Measurements from ENCODE around the gene CXCR1.
A peak's percentile ranks its signal among the peaks of the same experiment; 100 is the strongest.
"Not testable (repeated sequence)": the region's sequence is repeated elsewhere in the genome, so short reads cannot be mapped to it uniquely, and the experiment has no call there.

CXCR1 gene

DNA sequence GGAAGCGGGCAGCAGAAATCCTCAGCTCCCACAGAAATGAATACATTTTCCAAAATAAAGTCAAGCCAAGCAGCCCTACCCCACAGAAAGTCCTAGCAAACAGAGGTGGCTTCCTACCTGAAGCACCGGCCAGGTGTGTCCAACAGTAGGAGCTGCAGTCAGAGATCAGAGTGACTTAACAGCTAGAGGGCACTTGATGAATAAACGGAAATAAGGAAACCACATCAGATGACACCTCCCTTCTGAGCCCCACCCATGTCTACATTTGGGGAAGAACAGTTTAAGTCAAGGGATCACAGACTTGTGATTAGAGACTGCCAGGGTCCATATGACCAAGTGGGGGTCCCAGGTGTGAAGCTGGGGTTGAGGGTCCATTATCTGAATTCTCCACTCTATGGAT is at the start of gene CXCR1:
CXCR1 (minus strand) TSS at position 172 of the 400 bp plus-strand sequence. CDS start 1,751 bp downstream, outside the sequence.
- DNase-seq (ENCODE audit: low read depth), result no peak

DNA sequence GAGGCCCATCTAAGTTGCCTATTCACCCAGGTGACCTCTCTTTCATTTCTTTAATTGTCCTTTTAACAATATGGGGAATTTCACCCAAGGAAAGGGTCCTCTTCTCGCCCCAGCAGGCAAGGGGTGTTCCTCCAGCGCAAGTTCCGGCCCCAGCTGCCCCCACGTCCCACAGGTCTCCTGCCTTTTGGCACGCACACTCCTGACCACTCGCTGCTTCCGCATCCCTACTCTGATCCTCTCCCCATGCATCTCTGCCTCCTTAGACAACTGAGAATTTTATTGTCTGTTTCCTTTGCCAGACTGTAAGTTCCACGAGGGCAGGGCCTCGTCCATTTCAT is 49.5 kb upstream of the CXCR1 start:
- DNase-seq (ENCODE audit: low read depth), result no peak

DNA sequence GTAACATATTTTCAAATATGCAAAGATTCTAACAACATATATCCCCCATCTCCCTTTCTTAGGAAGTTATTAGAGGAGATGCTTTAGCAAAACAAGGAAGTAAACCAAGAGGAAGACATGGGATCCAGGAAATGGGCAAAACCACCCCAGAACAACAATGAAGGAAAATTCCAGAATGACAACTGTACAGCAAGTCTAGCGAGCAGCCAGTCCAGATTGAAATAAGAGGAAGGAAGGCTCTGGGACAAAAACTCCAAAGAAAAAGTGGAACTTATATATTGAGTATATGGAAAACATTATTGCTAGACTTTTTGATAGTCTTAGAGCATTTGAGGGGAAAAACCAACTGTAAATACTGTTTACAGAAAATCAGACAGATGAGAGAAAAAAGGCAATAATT is 47.4 kb upstream of the CXCR1 start:
- DNase-seq (ENCODE audit: low read depth), result no peak

DNA sequence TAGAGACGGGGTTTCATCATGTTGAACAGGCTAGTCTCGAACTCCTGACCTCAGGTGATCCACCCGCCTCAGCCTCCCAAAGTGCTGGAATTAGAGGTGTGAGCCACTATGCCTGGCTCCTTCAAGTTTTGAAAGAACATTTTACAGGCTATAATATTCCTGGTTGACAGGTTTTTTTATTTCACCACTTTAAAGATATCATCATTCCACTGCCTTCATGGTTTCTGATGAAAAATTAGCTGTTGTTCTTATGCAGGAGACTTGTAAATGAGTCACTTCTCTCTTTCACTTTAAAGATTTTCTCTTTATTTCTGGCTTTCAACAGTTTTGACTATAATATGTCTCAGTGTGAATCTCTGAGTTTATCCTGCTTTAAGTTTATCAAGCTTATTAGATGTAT is 42.3 kb upstream of the CXCR1 start:
- DNase-seq (ENCODE audit: low read depth), result no peak

DNA sequence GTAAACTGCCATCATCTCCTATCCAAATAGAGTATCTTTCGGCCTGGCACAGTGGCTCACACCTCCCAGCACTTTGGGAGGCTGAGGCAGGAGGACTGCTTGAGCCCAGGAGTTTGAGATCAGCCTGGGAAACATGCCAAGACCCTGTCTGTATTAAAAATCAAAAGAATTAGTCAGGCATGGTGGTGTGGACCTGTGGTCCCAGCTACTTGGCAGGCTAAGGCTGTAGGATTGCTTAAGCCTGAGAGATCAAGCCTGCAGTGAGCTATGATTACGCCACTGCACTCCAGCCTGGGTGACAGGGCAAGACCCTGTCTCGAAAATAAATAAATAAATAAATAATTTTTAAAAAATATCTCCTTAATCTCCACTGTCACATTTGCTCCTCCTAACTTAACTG is 35.5 kb upstream of the CXCR1 start:
- no peak for DNase-seq (ENCODE audit: low read depth)

DNA sequence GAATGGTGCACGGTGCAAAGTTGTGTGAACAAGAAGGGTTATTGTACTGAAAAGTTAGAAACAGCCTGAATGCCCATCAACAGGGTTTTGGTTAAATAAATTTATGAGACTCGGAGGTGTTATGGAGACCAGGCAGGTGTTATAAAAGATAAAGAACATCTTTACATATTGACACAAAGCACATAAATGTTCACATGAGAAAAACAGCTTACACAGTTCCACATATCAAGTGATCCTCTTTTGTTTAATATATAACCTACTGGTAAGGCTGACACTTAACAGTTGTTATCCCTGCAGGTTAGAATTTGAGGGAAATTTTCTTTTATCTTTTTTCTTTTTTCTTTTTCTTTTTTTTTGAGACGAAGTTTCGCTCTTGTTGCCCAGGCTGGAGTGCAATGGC is 30.2 kb upstream of the CXCR1 start:
- no peak for DNase-seq (ENCODE audit: low read depth)

DNA sequence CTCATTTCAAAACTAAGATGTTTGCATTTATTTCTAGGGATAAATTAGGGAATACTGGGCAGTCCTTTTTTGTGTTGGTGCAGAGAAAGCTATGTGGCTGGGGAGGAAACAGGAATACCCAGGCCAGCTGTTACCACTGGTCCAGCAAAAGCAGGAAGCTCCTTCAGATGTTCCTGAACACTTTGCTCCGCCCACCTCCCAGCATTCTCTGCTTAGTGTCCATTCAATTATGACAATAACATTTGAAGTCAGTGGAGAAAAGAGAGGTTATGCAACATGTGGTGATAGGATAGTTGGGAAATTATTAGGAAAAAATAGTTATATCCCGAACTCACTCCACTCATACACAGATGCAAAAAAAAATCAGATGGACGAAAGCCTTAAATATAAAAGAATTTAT is 28.1 kb upstream of the CXCR1 start:
- no peak for DNase-seq (ENCODE audit: low read depth)

DNA sequence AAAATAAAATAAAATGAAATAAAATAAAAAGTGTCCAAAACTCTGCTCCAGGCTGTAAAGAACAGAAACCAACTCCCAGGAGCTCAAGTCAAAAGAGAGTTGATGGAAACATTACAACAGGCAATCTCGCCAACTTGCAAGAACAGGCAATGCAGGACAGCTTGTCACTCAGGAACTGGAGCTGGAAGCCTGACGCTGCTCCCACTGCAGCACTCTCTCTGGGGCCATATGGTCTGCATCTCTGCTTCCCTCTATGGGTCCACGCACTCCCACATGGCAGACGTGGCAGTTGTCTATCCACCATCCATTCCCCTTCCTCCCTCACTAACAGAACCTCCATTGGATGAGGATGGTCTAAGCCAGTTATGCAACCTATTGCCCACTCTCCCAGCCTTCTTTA is 26.9 kb upstream of the CXCR1 start:
- DNase-seq (ENCODE audit: low read depth), result no peak

DNA sequence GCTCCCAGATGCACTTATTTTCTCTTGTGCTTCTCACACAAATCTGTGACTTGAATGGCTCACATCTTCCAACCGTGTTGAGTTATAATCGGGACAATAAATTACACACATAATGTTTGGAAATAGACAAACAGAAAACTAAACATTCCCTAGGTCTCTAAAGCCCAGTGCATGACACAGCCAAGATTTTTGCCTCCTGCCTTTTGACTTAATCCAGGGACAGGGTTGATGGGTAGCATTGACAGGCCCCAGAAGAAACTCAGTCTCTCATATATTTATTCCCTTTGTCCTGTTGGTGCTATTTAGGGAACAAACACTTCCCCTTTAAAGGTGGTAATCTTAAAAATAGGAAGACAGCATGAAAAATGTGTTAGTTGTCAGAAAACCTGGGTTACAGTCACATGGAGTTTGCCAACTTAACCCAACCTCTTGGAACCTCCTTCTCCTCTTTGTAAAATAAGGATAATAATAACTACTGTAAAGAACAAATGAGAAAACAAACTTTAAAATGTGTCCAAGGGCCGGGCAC is 26.2 kb upstream of the CXCR1 start:
- DNase-seq (ENCODE audit: low read depth), result no peak

DNA sequence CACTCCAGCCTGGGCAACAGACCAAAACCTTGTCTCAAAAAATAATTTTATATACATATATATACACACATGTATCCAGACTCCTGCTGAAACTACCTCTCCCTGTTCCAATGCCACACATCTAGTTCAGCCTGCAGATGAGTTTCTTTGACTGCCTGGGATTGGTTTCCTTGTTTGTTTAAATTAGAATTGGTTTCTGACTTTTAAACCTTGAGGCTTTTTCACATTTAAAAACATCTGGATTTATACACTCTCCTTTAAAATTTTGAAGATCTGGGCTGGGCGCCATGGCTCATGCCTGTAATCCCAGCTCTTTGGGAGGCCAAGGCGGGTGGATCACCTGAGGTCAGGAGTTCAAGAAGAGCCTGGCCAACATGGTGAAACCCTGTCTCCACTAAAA is 21.8 kb upstream of the CXCR1 start:
- no peak for DNase-seq (ENCODE audit: low read depth)

DNA sequence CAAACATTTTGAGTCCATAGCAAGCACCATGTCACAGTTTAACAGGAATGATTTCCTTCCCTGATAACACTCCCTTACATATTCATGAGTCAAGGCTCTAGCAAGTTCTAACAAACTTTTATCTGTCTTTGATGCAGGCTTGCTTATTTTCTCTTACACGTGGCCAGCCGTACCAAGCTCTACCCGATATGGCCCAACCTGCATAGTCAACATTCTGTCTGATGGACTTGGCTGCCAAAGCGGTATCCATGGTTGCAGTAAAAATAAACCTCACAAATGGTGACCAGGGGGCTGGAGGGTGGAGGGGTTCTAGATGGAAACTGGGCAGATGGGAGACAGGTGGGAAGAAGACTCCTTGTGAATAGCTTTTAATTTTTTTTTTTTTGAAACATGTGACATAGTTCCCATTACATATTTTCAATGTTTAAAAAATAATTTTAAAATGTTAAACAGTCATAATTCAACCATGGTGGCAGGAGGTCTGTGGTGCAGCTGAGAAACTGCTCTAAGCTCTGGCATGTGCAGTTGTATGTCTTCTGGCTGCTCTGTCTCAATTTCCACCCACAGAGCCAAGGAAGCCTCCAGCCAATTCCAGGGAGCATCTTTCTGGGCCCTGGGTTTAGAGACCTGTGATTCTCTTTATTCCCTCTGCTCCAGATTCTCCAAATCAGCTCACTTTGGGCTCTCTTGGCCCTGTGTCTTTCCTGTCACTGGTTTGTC is 20.7 kb upstream of the CXCR1 start:
- DNase-seq (ENCODE audit: low read depth), result no peak

DNA sequence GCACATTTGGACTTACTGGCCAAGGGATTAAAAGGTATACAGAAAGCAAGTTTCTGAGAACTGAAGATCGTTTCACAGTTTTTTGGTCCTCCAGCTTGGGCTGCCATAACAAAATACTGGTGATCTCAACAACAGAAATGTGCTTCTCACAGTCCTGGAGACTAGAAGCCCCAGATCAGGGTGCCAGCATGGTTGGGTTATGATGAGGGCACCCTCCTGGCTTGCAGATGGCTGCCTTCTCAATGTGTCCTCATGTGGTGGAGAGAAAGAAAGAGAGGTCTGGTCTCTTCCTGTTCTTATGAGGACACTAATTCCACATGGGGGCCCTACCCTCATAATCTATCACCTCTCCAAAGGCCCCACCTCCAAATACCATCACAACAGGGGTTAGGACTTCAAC is 20.1 kb upstream of the CXCR1 start:
- DNase-seq (ENCODE audit: low read depth), result no peak

DNA sequence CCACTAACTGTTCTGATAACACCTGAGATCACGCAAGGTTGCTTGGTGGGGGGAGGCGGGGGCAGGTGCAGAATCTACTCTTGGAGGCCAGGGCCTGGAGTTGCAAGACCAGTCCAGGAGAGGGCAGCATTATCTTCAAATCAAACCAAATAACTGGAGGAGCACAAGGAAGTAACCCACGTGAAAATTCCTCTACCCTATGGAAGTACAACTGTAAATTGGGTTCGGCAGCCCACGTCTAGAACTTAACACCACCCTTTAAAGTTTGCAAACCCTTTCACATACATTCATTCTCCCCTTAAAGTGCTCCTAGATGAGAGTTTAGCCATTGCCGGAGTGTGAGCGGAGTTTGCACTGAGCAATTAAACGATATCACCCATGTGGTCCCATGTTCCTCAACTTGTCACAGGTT is 19.6 kb upstream of the CXCR1 start:
- DNase-seq (ENCODE audit: low read depth), result peak; percentile 28

DNA sequence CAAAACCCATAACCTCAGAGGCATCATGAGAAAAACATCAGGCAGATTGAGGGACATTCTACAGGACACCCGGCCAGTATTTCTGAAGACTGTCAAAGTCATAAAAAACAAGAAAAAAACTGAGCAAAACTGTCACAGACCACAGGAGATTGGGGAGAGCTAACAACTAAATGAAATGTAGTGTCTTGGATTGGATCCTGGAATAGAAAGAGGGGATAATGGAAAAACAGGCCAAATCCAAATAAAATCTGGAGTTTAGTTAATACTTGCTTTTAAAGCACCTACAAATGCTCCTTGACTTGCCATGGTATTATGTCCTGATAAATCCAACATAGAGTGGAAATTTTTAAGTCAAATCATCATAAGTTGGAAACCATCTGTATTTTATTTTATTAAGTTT is 17.6 kb upstream of the CXCR1 start:
- DNase-seq (ENCODE audit: low read depth), result no peak

DNA sequence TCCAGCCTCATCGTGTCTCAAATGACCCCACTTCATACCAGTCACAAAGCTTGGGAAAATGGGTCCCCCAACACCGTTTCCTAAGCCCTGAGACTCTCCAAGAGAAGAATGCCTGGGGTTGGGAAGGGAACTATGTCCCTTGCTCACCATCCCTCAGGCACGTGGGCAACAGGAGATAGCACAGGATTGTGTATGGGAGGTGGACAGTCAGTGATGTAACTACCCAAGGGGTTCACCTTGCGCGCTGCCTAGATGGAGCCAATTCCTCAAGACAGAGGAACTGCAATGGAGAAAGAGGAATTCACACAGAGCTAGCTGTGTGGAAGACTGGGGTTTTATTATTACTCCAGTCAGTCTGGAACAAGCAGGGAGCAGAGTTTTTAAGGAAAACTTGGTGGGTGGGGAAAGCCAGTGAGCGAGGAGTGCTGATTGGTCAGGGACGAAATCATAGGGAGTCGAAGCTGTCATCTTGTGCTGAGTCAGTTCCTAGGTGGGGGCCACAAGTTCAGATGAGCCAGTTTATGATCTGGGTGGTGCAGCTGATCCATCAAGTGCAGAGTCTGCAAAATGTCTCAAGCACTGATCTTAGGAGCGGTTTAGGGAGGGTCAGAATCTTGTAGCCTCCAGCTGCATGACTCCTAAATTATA is 13.8 kb upstream of the CXCR1 start:
- DNase-seq (ENCODE audit: low read depth), result no peak

DNA sequence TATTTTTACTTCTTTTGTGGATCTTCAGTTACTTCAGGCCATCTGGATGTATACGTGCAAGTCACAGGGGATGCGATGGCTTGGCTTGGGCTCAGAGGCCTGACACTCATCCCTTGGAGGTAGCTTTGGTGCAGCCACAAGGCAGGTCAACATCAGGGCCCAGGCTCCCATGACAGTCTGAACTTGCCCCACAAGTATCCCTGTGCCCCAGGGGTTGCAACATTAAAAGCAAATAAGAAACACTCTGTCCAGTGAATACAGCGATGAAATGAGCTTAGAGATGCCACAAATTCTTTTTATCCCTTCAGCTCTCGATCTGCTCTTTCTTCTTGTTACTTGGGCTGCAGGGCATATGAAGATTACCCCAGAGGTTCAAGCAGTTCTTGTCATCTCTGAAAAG is 13.0 kb upstream of the CXCR1 start:
- no peak for DNase-seq (ENCODE audit: low read depth)

DNA sequence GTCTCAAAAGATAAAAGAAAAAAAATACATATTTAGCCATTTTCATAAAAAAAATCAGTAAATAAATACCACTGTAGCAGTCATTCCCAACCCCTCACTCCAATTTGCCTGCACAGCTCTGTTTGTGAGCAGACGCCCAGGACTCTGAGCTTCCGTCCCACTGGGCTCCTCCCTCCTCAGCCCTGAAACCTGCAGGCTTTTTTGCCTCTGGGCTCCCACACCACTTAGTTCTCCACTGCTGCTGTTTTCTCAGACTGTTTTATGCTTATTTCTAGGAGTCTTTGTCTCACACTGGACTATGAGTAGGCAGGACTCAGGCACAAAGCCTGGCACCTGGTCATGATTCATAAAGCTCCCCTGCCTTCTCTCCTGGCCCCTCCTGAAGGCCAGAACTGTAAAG is 6.1 kb upstream of the CXCR1 start:
- DNase-seq (ENCODE audit: low read depth), result no peak

DNA sequence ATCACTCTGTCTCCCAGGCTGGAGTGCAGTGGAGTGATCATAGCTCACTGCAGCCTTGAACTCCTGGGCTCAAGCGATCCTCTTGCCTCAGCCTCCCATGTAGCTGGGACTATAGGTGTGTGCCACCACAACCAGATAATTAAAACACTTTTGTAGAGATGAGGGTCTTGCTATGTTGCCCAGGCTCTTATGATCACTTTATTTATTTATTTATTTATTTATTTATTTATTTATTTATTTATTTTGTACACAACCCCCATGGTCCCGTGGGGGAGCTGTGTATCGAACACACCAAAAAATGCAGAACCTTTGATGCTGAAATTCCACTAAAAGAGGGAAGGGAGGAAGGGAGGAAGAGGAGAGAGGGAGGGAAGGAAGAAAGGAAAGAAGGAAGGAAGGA is 5.0 kb upstream of the CXCR1 start:
- not testable (repeated sequence) for DNase-seq (ENCODE audit: low read depth)

DNA sequence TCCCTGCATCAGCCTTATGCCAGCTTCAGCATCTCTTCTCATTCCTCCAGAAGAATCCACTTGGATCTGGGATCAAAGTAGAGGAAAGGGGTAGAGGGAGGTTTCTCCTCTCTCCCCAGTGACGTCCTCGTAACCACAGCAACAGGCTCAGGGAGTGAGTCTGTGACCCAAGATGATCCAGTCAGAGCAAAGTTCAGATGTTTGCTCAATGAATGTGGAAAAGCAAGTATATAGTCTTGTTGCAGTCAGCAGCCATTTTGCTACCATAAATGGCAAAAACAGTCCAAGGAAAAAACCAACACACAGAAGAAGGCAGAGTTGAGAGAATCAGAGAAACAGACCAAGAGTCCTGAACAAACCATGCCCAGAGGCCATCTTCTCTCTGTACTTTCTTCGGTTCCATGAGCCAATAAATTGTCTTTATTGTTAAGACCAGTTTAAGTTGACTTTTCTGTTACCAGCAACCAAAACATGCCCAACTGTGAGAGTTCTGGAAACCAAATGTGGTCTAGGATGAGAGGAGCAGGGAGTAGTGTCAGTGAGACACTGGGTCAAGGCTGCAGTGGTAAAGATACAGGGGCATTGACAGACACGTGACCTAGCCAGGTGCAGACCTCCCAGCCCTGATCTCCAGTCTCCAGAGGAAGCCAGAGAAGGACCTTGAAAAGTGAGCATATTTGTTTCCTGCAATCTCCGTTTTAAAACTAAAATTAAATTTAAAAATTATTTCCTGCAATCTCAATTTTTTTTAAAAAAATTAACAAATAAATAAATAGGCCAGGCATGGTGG is 3.2 kb upstream of the CXCR1 start:
- DNase-seq (ENCODE audit: low read depth), result peak; percentile 3

DNA sequence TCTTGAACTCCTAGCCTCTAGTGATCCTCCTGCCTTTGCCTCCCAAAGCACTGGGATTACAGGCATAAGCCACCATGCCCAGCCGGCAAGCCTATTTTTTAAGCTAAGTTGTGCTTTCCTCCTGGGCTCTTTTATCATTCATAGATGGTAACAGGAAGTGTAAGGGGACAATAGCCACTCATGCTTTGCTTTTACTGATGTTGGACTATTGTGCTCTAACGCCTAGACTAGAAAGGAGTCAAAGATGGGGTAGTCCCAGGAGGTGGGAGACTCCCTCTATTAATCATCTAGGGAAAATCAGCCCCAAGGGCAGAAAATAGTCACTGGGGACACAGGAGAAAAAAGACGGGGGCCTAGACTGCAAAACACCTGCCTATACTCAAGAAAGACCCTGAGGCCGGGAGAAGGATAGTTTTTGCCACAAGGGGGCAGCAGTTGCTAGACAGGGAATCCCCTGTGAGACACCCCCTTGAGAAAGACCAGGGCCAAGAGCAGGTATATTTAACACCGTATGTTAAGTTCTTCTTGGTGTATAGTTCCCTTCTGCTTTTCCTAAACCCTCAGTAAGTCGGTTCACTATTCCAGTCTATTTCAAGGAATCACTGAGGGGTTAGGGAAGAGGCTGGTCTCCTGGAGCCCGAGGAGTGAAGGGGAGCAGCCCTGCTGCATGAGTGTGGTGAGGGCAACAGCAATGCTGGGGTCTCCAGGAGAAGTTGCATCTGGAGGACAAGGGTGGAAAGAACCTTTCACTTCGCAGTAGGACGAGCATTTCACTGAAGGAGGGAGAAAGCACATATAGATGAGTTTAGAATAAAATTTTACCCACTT is 2.1 kb upstream of the CXCR1 start:
- peak; percentile 8 for DNase-seq (ENCODE audit: low read depth)

DNA sequence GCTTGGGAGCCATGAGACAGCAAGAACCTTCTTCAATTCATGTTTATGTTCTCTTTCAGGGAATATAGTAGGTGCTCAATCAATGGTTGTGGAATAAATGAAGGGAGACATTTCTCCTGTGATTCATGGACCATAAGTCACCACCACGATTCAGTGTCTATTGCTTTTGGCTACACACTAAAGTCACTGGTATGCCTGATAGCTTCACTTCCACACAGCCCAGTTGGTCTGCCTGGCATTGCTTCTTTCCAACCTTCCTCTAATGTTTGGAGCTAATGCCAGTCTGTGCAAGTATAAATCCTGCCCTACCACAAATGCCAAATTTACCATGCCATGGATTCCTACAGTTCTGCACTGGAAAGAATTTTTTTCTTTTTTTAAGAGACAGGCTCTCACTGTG is 1.3 kb upstream of the CXCR1 start:
- DNase-seq (ENCODE audit: low read depth), result no peak

DNA sequence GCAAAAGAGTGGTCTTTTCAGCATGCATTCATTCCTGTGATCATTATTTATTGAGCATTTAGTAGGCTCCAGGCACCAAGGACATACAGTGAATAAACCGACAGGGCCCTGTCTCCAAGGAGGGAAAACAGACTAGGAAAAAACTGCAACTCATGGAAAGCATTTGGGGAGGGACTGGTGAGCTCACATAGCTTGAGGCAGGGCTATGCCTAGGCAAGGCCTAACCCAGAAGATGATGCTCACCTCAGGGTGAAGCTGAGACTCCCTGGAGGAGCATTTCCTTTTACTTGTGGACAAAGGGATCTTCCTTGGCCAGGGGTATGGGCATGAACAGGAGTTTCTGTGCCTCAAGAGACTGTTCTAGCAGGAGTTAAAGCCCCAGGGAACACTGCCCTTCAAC is 3.9 kb downstream of the CXCR1 start:
- no peak for DNase-seq (ENCODE audit: low read depth)

Measured in HS-5 (cell line).